HepG2 (cell line): ENCODE measurements around the gene RLF. TPM values are rescaled to one million over a fixed set of nuclear protein-coding genes. Genes with fewer than 3 reads are reported as not detected.
"Not testable (repeated sequence)": the region's sequence is repeated elsewhere in the genome, so short reads cannot be mapped to it uniquely, and the experiment has no call there.

Experiments
- ATAC-seq: fragments of 200-7000 bp; cut with Tn5 transposase; 3 replicates; pipeline ENCODE4 v1.9.1; 2020; ENCODE audit warnings: mild to moderate bottlenecking, moderate library complexity
- BruUV-seq: library from RNA; stranded (reverse); fragments of 400-500 nt; replicated peaks from 2 replicates; lab custom pipeline; 2021; lab: Mats Ljungman, UMichigan
- CTCF ChIA-PET: fragments of 300-600 bp; formaldehyde crosslinking; extraction: SDS; loops from one replicate; lab custom pipeline; 2021; ENCODE audit warnings: low total read pairs, inconsistent platforms, low intra/inter-chr PET ratio; lab: Yijun Ruan, JAX
- POLR2A ChIA-PET: fragments of 350-600 bp; sonication (Branson Sonifier 250); formaldehyde crosslinking; loops from one replicate; lab custom pipeline; 2020; ENCODE audit warnings: antibody characterized with exemption, inconsistent platforms; lab: Yijun Ruan, JAX
- DNase-seq: peaks from one replicate; pipeline ENCODE4 v3.0.0-alpha.2; 2015; ENCODE audit warnings: low spot score
- FAIRE-seq: peaks from 3 replicates; lab custom pipeline; 2011; peaks lifted over from hg19 to GRCh38; lab: Jason Lieb, UNC
- H2AFZ ChIP-seq: one replicate; pipeline ENCODE4 v1.6.1; 2011; ENCODE audit warnings: low read length, inconsistent platforms
- H3K27ac ChIP-seq: fragments of 300-600 bp; 3 replicates; pipeline ENCODE4 v1.8.0; 2011; ENCODE audit warnings: mixed run types, mild to moderate bottlenecking, mixed read lengths, low read length, inconsistent platforms; ENCODE audit not compliant: insufficient read depth; ENCODE audit errors: extremely low read length
- H3K27me3 ChIP-seq, 2 experiments: fragments of 200-600 bp in 1 of 2; 2 replicates in 1 of 2; 3 replicates in 1 of 2; pipeline versions ENCODE4 v1.6.0 to v1.8.0; 2011; ENCODE audit warnings: low read length in 2 of 2, mild to moderate bottlenecking in 2 of 2, moderate library complexity in 2 of 2, inconsistent platforms in 1 of 2; ENCODE audit not compliant: insufficient read depth in 2 of 2, control insufficient read depth in 1 of 2
- H3K36me3 ChIP-seq, 2 experiments: fragments of 200-600 bp in 1 of 2; replicated peaks in 1 of 2; 2 replicates in 1 of 2; 3 replicates in 1 of 2; pipeline versions ENCODE4 v1.5.1 to v1.8.0; 2011; ENCODE audit warnings: low read length in 2 of 2, inconsistent platforms in 1 of 2; ENCODE audit not compliant: insufficient read depth in 2 of 2, control insufficient read depth in 1 of 2
- H3K4me1 ChIP-seq: 2 replicates; pipeline ENCODE4 v1.5.1; 2012; ENCODE audit warnings: low read length, inconsistent platforms; ENCODE audit not compliant: insufficient read depth
- H3K4me2 ChIP-seq: 2 replicates; pipeline ENCODE4 v1.6.0; 2011; ENCODE audit warnings: low read depth, low read length, inconsistent platforms
- H3K4me3 ChIP-seq, 3 experiments: fragments of 200-600 bp in 1 of 3; sonication (generic), shearing (Covaris generic) in 1 of 3; replicated peaks in 1 of 3; 2 replicates each; pipeline ENCODE4 v1.5.1; 2011 to 2016; ENCODE audit warnings: low read length in 3 of 3, inconsistent platforms in 2 of 3, low read depth in 2 of 3, mild to moderate bottlenecking in 2 of 3, control low read depth in 1 of 3, mixed read lengths in 1 of 3; ENCODE audit not compliant: insufficient read depth in 1 of 3
- H3K79me2 ChIP-seq: one replicate; pipeline ENCODE4 v1.6.1; 2011; ENCODE audit warnings: low read length, inconsistent platforms; ENCODE audit not compliant: insufficient read depth
- H3K9ac ChIP-seq: 2 replicates; pipeline ENCODE4 v1.6.0; 2011; ENCODE audit warnings: mild to moderate bottlenecking, low read depth, low read length, inconsistent platforms; ENCODE audit not compliant: insufficient read depth
- H3K9me3 ChIP-seq: 2 replicates; pipeline ENCODE4 v1.5.1; 2012; ENCODE audit warnings: mild to moderate bottlenecking, low read length
- H4K20me1 ChIP-seq: 2 replicates; pipeline ENCODE4 v1.6.0; 2011; ENCODE audit warnings: inconsistent platforms, mild to moderate bottlenecking, low read length, moderate library complexity; ENCODE audit not compliant: insufficient read depth
- ATM ChIP-seq: fragments of 450-650 bp; IDR thresholded peaks from 2 replicates; pipeline ENCODE4 v1.7.1; 2017; ENCODE audit warnings: mild to moderate bottlenecking, borderline replicate concordance
- HNRNPK ChIP-seq: fragments of 200-400 bp; formaldehyde crosslinking; IDR thresholded peaks from 2 replicates; pipeline ENCODE4 v1.6.1; 2018; ENCODE audit warnings: low read length, low read depth, moderate library complexity, mild to moderate bottlenecking; ENCODE audit not compliant: poor library complexity, severe bottlenecking
- MYNN ChIP-seq: sonication (generic); formaldehyde crosslinking; IDR thresholded peaks from 2 replicates; pipeline ENCODE4 v1.4.0; 2020; ENCODE audit warnings: mild to moderate bottlenecking, low read depth, missing genetic modification reagents
- NONO ChIP-seq, 2 experiments: fragments of 450-650 bp in 1 of 2; sonication (generic) in 1 of 2; formaldehyde crosslinking in 1 of 2; IDR thresholded peaks in 1 of 2; conservative IDR thresholded peaks in 1 of 2; 2 replicates each; pipeline versions ENCODE4 v1.6.1 to v1.8.0; 2017 to 2022; ENCODE audit warnings: mild to moderate bottlenecking in 1 of 2, missing genetic modification reagents in 1 of 2, moderate library complexity in 1 of 2
- RBFOX2 ChIP-seq: fragments of 200-400 bp; formaldehyde crosslinking; IDR thresholded peaks from 2 replicates; pipeline ENCODE4 v1.6.1; 2017; ENCODE audit warnings: low read depth, mild to moderate bottlenecking, low read length
- THRA ChIP-seq: sonication (generic); formaldehyde crosslinking; IDR thresholded peaks from 2 replicates; pipeline ENCODE4 v1.4.0; 2020; ENCODE audit warnings: missing genetic modification reagents, borderline replicate concordance
- ZNF441 ChIP-seq: sonication (generic); formaldehyde crosslinking; IDR thresholded peaks from 2 replicates; pipeline ENCODE4 v1.7.0; 2021; ENCODE audit warnings: missing genetic modification reagents, borderline replicate concordance
- ZNF75D ChIP-seq: sonication (generic); formaldehyde crosslinking; IDR thresholded peaks from 2 replicates; pipeline ENCODE4 v1.8.1; 2023; ENCODE audit warnings: missing genetic modification reagents, mild to moderate bottlenecking, borderline replicate concordance
- ZNF891 ChIP-seq: sonication (generic); formaldehyde crosslinking; IDR thresholded peaks from 2 replicates; pipeline ENCODE4 v1.5.0; 2020; ENCODE audit warnings: mild to moderate bottlenecking, missing genetic modification reagents
- WGBS: methylation state at CpG from one replicate; pipeline ENCODE4 v1.1.6; 2017; ENCODE audit warnings: low lambda C conversion rate; 5-methylcytosine and 5-hydroxymethylcytosine counted together
- in situ Hi-C: cut with HindIII; loops from 2 replicates; pipeline ENCODE4 v1.10.0; 2017; ENCODE audit warnings: low pct_unique_long_range_greater_than_20kb; ENCODE audit not compliant: extremely low pct_ligation_motif_present
- intact Hi-C: fragments of 100-400 bp; cut with micrococcal nuclease; formaldehyde crosslinking; loops from one replicate; pipeline ENCODE4 v1.10.0; 2022; ENCODE audit not compliant: unreplicated experiment
- polyA plus RNA-seq, 8 experiments: library from polyadenylated mRNA; depleted of rRNA in 3 of 8; stranded (reverse) in 7 of 8; unstranded in 1 of 8; fragments of >200 nt; fragmentation: Illumina TruSeq in 4 of 8; extraction: Trizol in 4 of 8; gene quantifications; 2 replicates each; pipeline versions ENCODE4 v1.2.1 to v1.2.3, GENCODE V29; 2011 to 2016; ENCODE audit warnings: low read depth in 4 of 8, missing spikeins in 1 of 8, mixed read lengths in 1 of 8; ENCODE audit not compliant: insufficient read depth in 1 of 8
- total RNA-seq, 5 experiments: library from RNA; depleted of rRNA; stranded (reverse); fragments of >200 nt; fragmentation: Illumina TruSeq; extraction: Trizol; gene quantifications; 2 replicates each; pipeline ENCODE4 v1.2.3, GENCODE V29; 2016; ENCODE audit warnings: low read depth in 1 of 5
- TF ChIP-seq, protein P1 (sequence below): IDR thresholded peaks from 2 replicates; pipeline ENCODE4 v1.6.1; 2016; ENCODE audit warnings: mild to moderate bottlenecking

Gene RLF
- total and polyA plus RNA-seq, 2 of the 13 experiments (the other 11 are each of a cell fraction or from before 2014, with no cell fraction given): 9.0 to 15.7 TPM

DNA sequence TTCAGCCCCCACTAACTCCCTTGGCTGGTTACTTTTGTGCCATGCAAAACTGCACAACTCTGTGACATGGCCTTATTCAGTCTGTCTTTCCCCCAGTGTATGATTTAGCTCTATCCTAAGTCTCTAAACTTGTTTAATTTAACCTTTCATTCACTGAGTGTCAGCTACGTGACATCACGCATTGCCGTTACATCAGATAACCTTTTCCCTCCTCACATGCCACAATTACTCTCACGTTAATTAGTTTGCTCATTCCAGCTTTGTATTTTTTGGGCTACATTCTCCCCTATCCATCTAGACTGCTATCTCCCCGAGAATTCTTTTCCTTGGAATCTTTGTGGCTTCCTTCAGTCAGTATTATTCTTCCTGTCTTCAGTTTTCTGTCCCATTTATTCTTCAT lies 57.1 kb downstream of the RLF start (continued):
- TF ChIP-seq HNRNPK: no peak
- TF ChIP-seq, protein P1, sequence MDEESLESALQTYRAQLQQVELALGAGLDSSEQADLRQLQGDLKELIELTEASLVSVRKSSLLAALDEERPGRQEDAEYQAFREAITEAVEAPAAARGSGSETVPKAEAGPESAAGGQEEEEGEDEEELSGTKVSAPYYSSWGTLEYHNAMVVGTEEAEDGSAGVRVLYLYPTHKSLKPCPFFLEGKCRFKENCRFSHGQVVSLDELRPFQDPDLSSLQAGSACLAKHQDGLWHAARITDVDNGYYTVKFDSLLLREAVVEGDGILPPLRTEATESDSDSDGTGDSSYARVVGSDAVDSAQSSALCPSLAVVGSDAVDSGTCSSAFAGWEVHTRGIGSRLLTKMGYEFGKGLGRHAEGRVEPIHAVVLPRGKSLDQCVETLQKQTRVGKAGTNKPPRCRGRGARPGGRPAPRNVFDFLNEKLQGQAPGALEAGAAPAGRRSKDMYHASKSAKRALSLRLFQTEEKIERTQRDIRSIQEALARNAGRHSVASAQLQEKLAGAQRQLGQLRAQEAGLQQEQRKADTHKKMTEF (CRISPR knock-in tag): no peak

GRCh38 chr1:40221471-40221905 lies 60.3 kb downstream of the RLF start:
- not testable (repeated sequence) for H3K79me2 ChIP-seq

DNA sequence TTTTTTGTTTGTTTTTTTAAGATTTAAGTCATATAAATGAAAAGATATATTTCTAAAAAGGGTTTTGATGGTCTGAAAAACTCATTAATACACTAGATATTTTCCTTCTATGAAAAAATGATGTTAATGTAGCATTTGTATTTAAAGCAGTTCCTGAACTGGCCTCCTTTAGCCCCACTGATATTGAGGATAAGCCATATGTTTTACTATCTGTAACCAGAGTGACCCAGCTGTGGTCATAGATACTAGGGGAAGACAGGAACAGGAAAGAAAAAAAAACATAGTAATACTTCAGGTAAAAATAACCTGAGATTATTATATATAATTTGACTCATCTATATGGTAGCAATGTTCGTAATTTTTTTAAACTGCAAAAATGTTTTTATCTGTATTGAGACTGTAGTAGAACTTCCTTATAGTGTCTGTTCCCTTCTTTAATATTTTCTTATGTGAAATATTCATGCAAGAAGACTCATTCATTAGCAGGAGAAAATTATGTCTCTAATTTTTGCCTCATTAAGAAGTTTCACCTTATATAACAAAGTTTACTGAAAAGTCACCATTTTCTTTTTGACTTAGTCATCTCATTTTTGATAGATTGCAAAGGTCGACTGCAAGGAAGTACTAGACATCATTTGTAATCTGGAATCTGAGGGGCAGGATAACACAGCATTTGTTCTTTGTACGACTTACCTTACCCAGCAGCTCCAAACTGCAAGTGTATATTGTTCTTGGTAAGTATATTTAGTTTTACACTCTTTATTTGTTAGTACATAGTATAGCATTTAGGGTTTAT lies 61.0 kb downstream of the RLF start:
- ChIA-PET POLR2A (no interaction called here), CTCF (no interaction called here)
- Histone ChIP-seq H3K4me2 (no peak overlapping the region), H3K79me2 (peaks cover 2% of the 10 kb centered on the region), H4K20me1 (no peaks in the 10 kb centered on the region), H3K36me3 (peaks cover 2 to 23% of the 10 kb centered on the region in 2 experiments; a peak in 4 of 5 replicates), H3K27me3 (no peaks in the 10 kb centered on the region), H2AFZ (no peak overlapping the region), H3K9me3 (no peaks in the 10 kb centered on the region), H3K27ac (no peak overlapping the region), H3K4me1 (no peaks in the 10 kb centered on the region), H3K9ac (no peak overlapping the region), H3K4me3 (no peak overlapping the region)
- BruUV-seq: no TSS peak
- ATAC-seq (no peak), FAIRE-seq (no peak), DNase-seq (no peak)
- in situ Hi-C loops: no loop called here
- intact Hi-C loops: no loop called here
- 95% methylated on average over 3 of the region's 3 CpGs for WGBS
- TF ChIP-seq MYNN (CRISPR knock-in tag): no peak
- TF ChIP-seq THRA: no peak
- TF ChIP-seq ATM: no peak
- TF ChIP-seq ZNF75D: no peak
- TF ChIP-seq NONO (IDR thresholded peaks at IDR 0.05): no peak
- no peak for TF ChIP-seq NONO (CRISPR knock-in tag; conservative IDR thresholded peaks at IDR 0.05)
- TF ChIP-seq ZNF441: no peak
- TF ChIP-seq RBFOX2: no peak
- TF ChIP-seq ZNF891 (CRISPR knock-in tag): no peak

More at GRCh38 chr1:40221471-40221905, 60.3 kb downstream of the RLF start:
- H4K20me1 ChIP-seq, DNase-seq, H3K4me2 ChIP-seq, in situ Hi-C loops, intact Hi-C loops, H3K27me3 ChIP-seq, H3K27ac ChIP-seq, FAIRE-seq, H2AFZ ChIP-seq, POLR2A ChIA-PET, CTCF ChIA-PET, ATAC-seq, BruUV-seq, H3K9ac ChIP-seq, H3K4me3 ChIP-seq, H3K9me3 ChIP-seq, H3K4me1 ChIP-seq: not testable (repeated sequence)
- H3K36me3 ChIP-seq: peaks cover 2 to 28% of the 10 kb centered on the region in 2 experiments; a peak in 4 of 5 replicates
- 96% methylated on average over 18 of the region's 18 CpGs for WGBS
